Lower leg skin (tissue), 3 donors: Measurements from ENCODE around the gene SRD5A1.

Experiments used
- CTCF ChIP-seq, 3 donors: fragments of 450-650 bp; IDR thresholded peaks; one replicate each; pipeline ENCODE4 v1.5.1; 2016; ENCODE audit warnings: antibody characterized with exemption in 3 of 3, mild to moderate bottlenecking in 3 of 3, moderate library complexity in 2 of 3
- POLR2A ChIP-seq, 2 donors: fragments of 450-650 bp; IDR thresholded peaks; one replicate each; pipeline ENCODE4 v1.6.1; 2016 to 2017; ENCODE audit warnings: antibody characterized with exemption in 2 of 2, mild to moderate bottlenecking in 1 of 2, moderate library complexity in 1 of 2

GRCh38 chr5:6584101-6584645, 49.1 kb upstream of the SRD5A1 start:
- TF ChIP-seq POLR2A (IDR thresholded peaks at IDR 0.05) (no peak), CTCF (IDR thresholded peaks at IDR 0.05) (no peak)
